Peyer's patch (tissue), 4 donors: ENCODE data around the gene TBL1X. TPM values are rescaled to one million over a fixed set of nuclear protein-coding genes. Genes with fewer than 3 reads are reported as not detected.

Experiments used
- DNase-seq, 3 donors: peaks; one replicate each; pipeline ENCODE4 v3.0.0-alpha.2; 2017 to 2019
- H3K27ac ChIP-seq, 4 donors: fragments of 200-600 bp; sonication (generic); one replicate each; pipeline ENCODE4 v1.5.1; 2016 to 2019
- H3K27me3 ChIP-seq, 2 donors: fragments of 200-600 bp; sonication (generic); one replicate each; pipeline ENCODE4 v1.5.1; 2019
- H3K36me3 ChIP-seq, 3 donors: fragments of 200-600 bp; sonication (generic); one replicate each; pipeline ENCODE4 v1.5.1; 2016 to 2019
- H3K4me1 ChIP-seq, 4 donors: fragments of 200-600 bp; sonication (generic); one replicate each; pipeline ENCODE4 v1.5.1; 2016 to 2019
- H3K4me3 ChIP-seq, 4 donors: fragments of 200-600 bp; sonication (generic); 1 replicate in 3 of 4; 2 replicates in 1 of 4; pipeline ENCODE4 v1.5.1; 2016 to 2019; ENCODE audit warnings: mild to moderate bottlenecking in 1 of 4
- H3K9me3 ChIP-seq, 4 donors: fragments of 200-600 bp; sonication (generic); one replicate each; pipeline ENCODE4 v1.5.1; 2016 to 2019; ENCODE audit warnings: mild to moderate bottlenecking in 1 of 4
- POLR2A ChIP-seq, 2 donors: fragments of 450-650 bp; IDR thresholded peaks; one replicate each; pipeline ENCODE4 v1.5.1; 2017; ENCODE audit warnings: antibody characterized with exemption in 2 of 2, mild to moderate bottlenecking in 2 of 2, moderate library complexity in 2 of 2
- total RNA-seq, 4 donors: library from RNA; depleted of rRNA; stranded (reverse); fragments of >200 nt; gene quantifications; one replicate each; pipeline ENCODE4 v1.1.0, GENCODE V29; 2016
- TF ChIP-seq, protein P1 (sequence below), 6 experiments: fragments of 450-650 bp in 4 of 6; fragments of 200-600 bp in 2 of 6; sonication (generic) in 1 of 6; IDR thresholded peaks; one replicate each; pipeline ENCODE4 v1.5.1; 2017 to 2019; ENCODE audit warnings: antibody characterized with exemption in 6 of 6, mild to moderate bottlenecking in 3 of 6, moderate library complexity in 1 of 6

The TBL1X gene
- total RNA-seq, 4 donors from 2014 or later = 3.9 to 29.7 (median 5.0) TPM

DNA sequence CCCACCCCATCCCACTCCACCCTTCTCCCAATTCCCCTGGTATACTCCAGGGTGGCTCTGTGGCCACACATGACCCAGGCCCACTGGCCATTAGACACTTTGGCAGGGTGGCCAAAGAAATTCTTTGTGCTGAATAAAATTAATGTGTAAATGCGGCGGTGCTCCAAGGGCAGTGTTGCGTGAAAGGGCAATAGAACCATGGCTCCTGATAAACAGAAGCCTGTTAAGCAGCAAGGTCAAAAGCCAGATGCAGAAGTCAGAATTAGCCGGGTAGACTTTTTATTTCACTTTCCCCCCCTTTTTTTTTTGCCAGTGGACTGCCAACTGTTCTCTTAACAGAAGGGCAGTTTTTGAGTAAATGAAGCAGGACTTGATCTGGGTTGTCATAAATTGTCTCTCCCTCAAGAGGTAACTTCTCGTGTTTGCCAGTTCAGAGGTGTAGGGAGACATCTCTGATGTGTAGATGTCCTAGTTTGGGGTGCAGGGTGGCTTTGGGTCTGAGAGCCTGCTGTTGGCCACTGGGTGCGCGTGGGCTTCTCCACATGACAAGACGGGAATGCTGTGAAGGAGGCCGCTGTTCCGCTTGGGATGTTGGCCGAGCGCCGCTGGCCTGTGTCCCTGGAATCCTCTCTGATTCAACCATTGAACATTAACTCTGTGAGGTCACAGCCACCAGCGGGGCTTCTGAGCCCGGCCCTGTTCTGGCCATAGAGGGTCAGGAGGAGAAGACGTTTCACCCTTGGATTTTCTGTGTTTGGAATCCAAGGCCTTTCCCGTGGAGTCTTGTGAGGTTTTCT is 139.5 kb downstream of the TBL1X start:
- no peak overlapping the region for H3K27ac ChIP-seq
- TF ChIP-seq POLR2A (IDR thresholded peaks at IDR 0.05) = no peak
- TF ChIP-seq, protein P1, sequence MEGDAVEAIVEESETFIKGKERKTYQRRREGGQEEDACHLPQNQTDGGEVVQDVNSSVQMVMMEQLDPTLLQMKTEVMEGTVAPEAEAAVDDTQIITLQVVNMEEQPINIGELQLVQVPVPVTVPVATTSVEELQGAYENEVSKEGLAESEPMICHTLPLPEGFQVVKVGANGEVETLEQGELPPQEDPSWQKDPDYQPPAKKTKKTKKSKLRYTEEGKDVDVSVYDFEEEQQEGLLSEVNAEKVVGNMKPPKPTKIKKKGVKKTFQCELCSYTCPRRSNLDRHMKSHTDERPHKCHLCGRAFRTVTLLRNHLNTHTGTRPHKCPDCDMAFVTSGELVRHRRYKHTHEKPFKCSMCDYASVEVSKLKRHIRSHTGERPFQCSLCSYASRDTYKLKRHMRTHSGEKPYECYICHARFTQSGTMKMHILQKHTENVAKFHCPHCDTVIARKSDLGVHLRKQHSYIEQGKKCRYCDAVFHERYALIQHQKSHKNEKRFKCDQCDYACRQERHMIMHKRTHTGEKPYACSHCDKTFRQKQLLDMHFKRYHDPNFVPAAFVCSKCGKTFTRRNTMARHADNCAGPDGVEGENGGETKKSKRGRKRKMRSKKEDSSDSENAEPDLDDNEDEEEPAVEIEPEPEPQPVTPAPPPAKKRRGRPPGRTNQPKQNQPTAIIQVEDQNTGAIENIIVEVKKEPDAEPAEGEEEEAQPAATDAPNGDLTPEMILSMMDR (IDR thresholded peaks at IDR 0.05) = no peak
- no peak for DNase-seq
- H3K36me3 ChIP-seq = no peaks in the 10 kb centered on the region
- H3K27me3 ChIP-seq = no peaks in the 10 kb centered on the region
- no peaks in the 10 kb centered on the region for H3K4me1 ChIP-seq
- no peak overlapping the region for H3K4me3 ChIP-seq
- no peaks in the 10 kb centered on the region for H3K9me3 ChIP-seq

DNA sequence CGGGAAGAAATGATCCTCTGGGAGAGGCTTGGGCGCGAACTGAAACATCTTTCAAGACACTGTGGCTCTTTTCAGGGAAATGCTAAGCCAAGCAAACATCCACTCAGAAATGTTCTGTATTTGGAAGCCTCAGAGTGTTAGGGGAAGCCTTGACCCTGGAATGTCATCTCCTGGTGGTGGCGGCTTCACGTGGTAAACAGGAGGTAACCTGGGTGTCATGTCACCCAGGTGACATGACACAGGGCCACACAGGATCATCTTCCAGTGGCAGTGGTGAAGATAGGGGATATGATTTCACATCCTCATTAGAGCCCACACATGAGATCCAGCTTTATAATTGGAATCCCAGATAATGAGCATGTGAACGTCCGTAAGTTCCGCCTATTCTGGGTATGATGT is 140.0 kb downstream of the TBL1X start:
- Histone ChIP-seq H3K4me3 (no peak overlapping the region), H3K27ac (no peak overlapping the region), H3K27me3 (no peaks in the 10 kb centered on the region), H3K36me3 (no peaks in the 10 kb centered on the region), H3K4me1 (no peaks in the 10 kb centered on the region), H3K9me3 (no peaks in the 10 kb centered on the region)
- no peak for TF ChIP-seq POLR2A (IDR thresholded peaks at IDR 0.05)
- TF ChIP-seq, protein P1 (IDR thresholded peaks at IDR 0.05) = no peak
- no peak for DNase-seq

DNA sequence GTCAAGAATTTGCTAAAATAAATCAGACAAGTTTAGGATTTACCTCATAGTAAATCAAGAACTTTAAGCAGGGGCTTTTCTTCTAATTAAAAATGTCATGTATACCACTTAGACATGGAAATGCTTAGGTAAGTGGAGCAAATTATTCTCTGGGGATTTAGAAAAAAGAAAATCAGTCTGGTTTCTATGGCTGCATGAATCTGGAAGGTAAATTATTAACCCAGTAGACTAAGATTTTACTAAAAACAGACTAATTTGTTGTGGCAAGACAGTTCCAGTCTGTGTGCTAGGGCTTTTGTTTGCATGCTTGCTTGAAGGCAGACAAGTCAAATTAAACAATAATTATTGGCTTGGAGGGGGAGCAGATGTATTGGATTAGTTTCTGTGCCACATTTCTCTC is 140.6 kb downstream of the TBL1X start:
- no peaks in the 10 kb centered on the region for H3K9me3 ChIP-seq
- H3K27ac ChIP-seq = no peak overlapping the region
- H3K36me3 ChIP-seq = no peaks in the 10 kb centered on the region
- no peak overlapping the region for H3K4me3 ChIP-seq
- H3K27me3 ChIP-seq = no peaks in the 10 kb centered on the region
- TF ChIP-seq POLR2A (IDR thresholded peaks at IDR 0.05) = no peak
- TF ChIP-seq, protein P1 (IDR thresholded peaks at IDR 0.05) = no peak
- no peaks in the 10 kb centered on the region for H3K4me1 ChIP-seq
- DNase-seq = no peak

DNA sequence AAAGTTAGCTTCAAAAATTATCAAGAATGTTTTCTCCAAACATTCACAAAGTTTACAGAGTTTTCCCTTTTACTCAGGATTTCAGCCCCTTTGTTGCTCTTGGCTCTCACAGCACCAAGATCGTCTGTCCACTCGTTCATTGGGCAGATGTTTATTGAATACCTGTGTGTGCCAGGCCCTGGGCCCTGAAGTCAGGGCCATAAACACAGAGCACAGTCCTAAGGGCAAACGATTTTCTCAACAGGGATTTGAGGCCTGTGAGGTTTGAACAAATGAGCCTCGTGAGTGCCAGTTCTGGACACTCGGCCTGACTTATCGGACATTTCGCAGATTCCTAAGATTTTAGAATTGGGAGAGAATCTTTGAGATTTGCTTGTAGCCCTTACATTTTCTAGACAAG is 142.1 kb downstream of the TBL1X start:
- no peak for TF ChIP-seq POLR2A (IDR thresholded peaks at IDR 0.05)
- TF ChIP-seq, protein P1 (IDR thresholded peaks at IDR 0.05) = no peak
- no peak overlapping the region for H3K27ac ChIP-seq
- H3K9me3 ChIP-seq = no peaks in the 10 kb centered on the region
- no peak overlapping the region for H3K4me3 ChIP-seq
- H3K36me3 ChIP-seq = no peaks in the 10 kb centered on the region
- H3K4me1 ChIP-seq = no peaks in the 10 kb centered on the region
- no peaks in the 10 kb centered on the region for H3K27me3 ChIP-seq
- DNase-seq = no peak

DNA sequence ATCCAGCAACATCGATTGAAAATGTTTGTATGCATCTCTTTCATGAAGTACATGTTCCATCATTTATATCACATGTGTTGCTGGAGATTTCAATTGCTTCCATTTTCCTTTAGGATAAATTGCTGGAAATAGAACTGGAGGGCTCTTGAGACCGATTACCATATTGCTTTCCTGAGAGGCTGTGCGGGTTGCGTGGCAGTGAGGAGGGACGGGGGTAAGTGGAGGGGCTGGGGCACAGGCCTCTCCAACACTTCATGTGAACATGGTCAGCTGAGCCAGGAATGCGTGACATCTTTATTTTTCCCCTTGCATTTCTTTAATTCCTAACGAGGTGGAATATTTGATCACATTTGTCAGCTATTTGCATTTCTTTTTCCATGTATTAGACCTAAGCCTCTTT is 144.6 kb downstream of the TBL1X start:
- TF ChIP-seq, protein P1 (IDR thresholded peaks at IDR 0.05) = no peak
- no peak for TF ChIP-seq POLR2A (IDR thresholded peaks at IDR 0.05)
- no peaks in the 10 kb centered on the region for H3K27me3 ChIP-seq
- no peak for DNase-seq
- no peak overlapping the region for H3K27ac ChIP-seq
- H3K4me1 ChIP-seq = no peaks in the 10 kb centered on the region
- no peak overlapping the region for H3K4me3 ChIP-seq
- no peaks in the 10 kb centered on the region for H3K9me3 ChIP-seq
- H3K36me3 ChIP-seq = no peaks in the 10 kb centered on the region
